ENCODE data around the gene PSG11.
"Not testable (repeated sequence)": the region's sequence is repeated elsewhere in the genome, so short reads cannot be mapped to it uniquely, and the experiment has no call there.

The PSG11 gene

DNA sequence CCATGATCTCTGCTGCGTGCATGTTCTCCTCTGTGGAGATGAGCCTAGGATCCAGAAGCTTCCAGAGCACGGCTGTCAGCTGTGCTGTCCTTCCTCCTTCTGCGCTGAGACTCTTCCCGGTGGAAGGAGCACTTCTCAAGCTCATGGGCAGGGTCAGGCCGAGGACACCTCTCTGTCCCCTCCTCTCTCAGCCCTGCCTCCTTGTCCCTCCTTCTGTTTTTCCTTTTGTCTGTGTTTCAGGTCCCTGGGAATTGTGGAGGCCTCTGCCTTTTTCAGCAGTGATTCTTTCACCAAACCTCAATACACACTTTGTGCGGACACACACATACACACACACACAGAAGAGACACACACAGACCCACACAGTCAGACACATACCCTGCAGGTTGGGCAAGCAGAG lies at the start of gene PSG11:
Gene PSG11, minus strand, starts transcription at position 101 of the 400 bp plus-strand sequence. Its CDS starts 97 bp downstream, at position 4.
- not testable (repeated sequence) for DNase-seq

DNA sequence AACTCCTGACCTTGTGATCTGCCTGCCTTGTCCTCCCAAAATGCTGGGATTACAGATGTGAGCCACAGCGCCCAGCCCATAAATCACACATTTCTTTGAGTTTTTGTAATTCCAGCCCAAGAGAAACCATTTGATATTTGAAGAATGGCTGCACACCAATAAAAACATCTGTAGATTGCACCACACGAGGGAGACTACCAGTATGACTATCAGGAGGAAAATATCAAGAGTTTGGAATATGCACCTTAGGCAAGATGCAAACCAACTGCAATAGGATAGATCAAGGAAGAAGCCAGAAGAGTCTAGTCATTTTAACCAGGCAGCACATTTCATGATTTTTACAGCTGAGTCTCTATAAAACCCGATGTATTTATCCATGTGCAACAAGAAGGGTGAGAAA lies 36.1 kb upstream of the PSG11 start:
- DNase-seq = not testable (repeated sequence)

DNA sequence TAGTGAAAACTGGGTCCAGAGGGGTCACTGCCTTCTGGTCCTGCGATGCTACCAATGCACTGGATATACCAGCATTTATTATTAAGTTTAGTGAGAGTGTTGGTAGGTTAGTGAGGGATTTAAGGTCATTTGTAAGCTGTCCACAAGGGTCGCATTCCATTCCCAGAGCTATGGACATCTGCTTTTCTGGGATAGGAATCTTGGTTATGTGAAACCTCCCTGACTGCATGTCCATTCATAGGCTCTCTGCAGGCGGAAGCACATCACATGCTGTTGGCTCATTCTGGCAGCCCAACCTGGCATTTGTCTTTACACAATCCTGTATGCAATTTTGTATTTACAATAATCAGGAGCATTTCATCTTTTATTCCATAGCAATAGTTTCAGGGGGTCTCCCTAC lies 35.1 kb upstream of the PSG11 start:
- DNase-seq = not testable (repeated sequence)

DNA sequence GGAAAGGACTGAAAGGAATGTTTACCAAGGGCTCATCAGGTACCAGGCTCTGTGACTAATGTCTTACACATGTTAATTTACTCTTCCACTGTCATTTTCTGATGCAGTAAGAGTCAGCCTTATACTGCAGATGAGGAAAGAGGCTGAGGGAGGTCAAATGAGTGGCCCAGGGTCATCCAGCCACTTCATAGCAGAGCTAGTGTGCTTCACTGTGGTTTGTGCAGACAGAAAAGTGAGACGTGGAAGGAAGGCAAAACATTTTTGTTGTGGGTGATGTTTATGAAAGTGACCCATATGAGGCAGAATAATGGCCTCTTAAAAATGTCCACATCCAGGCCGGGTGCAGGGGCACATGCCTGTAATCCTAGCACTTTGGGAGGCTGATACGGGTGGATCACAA lies 34.0 kb upstream of the PSG11 start:
- not testable (repeated sequence) for DNase-seq

DNA sequence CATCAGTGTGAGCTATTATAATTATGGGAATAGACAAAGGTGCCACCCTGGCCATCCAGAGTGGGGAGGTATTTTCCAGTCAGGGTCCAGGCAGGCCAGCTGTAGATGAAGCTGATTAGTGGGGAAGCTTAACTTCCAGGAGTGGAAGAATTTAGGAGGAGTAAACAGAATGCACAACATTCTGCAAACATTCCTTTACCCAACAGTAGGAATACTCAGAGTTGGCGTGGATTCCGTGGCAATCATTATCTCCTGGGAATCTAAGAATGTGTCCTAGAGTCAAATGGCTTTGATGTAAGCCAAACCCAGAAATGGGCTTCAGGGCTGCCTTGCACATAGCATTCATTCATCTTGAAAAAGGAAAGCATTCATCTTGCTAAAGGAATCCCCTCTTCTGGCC lies 33.2 kb upstream of the PSG11 start:
- DNase-seq = not testable (repeated sequence)

DNA sequence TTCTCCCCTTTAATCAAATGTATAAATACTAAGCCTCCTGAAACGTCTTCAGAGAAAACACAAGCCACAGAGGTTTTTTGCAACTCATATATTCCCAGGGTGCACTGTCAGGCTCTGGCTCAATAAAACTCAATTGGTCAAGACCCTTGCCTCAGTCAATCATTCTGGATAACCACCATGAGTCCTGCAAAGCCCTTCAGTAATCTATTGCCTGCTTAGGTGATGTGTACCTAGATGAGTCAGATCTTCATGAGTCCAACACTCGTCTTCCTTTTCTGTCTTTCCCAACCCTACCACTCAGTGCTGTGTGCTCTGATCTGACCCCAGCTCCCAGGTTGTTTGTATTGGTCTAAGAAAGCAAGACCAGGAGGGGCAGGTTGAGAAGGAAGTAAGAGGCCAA lies 32.2 kb upstream of the PSG11 start:
- not testable (repeated sequence) for DNase-seq

DNA sequence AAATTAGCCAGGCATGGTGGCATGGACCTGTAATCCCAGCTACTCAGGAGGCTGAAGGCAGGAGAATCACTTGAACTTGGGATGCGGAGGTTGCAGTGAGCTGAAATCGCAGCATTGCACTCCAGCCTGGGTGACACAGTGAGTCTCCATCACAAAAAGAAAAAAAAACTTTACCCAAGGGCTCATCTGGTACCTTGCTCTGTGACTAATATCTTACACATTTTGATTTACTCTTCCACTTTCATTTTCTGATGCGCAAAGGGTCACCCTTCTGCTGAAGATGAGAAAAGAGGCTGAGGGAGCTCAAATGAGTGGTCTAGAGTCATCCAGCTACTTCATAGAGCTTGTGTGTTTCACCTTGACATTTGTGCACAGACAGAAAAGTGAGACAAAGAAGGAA lies 21.7 kb upstream of the PSG11 start:
- DNase-seq = not testable (repeated sequence)

DNA sequence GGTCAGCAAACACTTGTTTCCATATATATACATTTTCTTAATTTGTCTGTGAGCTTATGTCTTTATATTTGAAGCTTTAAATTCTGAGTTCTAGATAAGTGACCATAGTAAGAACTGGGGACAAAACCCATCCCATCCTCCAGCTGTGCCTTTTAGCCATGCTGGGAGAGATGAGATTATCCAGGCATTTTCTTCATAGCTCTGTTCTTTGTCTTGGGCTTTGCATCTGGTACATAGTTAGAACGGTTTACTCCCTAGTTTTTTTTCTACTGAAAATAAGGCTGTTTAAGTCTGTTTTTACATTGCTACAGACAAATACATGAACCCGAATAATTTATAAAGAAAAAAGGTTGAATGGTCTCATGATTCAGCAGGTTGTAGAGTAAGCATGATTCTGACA lies 20.3 kb upstream of the PSG11 start:
- not testable (repeated sequence) for DNase-seq

DNA sequence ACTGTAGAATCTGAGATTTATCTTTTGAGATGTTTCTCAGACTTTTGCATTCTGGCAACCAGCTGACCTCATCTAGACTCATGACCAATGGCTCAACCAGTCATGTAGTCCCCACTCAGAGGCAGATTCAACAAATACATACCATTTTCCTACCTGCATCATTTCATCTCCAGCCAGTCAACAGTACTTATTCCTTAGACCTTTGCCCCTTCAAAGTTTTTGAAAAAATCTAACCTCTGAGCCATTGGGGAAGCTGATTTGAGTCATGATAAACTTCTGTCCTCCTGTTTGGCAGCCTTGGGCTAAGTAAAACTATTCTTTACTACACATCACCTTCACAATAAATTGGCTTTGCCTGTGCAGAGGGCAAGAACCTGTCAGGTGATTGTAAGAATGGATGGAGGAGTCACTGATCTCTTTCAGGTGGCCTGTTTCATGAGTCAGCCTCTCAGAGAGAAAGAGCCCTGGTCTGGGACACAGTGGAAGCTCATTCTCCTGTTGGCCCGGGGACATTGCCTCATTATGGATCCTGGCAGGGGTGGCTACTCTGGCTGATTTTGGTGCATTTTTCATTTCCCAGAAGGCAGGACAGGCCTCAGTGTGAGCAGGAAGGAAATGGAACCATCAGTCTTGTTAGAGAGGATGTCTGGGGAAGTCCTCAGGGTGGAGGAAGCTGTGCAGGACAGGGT lies 17.4 kb upstream of the PSG11 start:
- not testable (repeated sequence) for DNase-seq

DNA sequence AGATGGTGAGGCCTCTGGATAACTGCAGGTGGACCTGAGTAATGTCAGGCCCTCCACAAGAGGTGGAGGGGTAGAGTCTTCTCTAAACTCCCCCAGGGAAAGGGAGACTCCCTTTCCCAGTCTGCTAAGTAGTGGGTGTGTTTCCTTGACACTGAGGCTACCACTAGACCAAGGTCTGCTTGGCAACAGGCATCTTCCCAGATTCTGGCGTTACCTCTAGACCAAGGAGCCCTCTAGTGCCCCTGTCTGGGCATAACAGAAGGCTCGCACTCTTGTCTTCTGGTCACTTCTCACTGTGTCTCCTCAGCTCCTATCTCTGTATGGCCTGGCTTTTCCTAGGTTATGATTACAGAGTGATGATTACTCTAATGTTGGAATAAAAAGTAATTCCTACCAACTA lies 5.4 kb upstream of the PSG11 start:
- peak; percentile 26 for DNase-seq

DNA sequence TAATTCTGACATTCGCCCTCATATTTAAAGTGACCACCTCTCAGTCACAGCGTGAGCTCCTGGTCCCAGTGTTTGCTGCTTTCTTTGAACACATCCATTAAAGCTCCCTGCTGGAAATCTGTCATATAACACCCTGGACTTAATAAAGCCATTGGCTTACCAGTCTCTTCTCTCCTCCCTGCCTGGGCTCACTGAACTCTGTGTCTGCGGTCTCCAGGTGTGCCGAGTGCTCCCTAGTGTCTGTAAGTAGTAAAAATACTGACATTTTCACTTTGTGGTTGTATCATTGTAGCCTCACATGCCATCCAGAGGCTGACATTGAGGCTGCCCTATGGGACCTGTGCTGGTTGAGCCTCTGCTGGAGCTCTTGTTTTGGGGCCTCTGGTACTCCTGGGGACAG lies 2.6 kb upstream of the PSG11 start:
- DNase-seq = no peak

DNA sequence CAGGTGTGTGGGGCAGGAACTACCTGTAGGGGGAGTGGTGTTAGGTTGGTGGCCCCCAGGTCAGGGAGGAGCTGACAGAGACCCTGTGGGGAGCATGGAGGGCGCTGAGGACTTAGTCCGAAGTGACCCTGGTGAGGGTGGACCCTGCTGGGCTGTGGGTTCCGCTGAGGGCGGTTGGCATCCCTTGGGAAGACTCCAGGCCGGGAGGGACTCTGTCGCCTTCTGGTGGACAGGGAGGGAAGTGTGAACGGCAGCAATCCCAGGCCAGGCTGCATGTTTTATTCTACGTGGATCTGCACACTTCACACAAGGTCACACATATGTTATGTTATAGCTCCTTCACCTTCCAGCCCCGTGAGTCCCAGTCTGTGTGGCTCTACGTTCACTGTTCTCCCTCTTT lies 1.7 kb upstream of the PSG11 start:
- DNase-seq = peak; percentile 5

DNA sequence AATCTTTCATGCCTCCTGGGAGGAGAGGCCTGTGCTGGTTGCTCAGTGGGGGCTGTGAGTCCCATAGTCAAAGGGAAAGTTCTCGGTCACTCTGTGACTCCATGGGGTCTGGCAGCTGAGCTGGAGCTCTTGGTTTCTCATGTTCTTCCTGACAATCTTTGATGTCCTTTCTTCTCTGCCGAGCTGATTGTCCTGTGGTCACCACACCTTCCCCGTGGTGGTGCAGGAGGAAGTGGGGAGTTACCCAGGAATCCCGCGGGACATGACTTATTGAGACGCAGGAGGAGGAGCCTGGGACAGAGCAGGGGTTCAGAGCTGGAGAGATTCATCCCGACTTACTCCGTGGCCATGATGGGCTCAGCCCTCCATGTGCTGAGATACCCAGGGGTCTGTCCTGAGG lies 792 bp upstream of the PSG11 start:
- not testable (repeated sequence) for DNase-seq

DNA sequence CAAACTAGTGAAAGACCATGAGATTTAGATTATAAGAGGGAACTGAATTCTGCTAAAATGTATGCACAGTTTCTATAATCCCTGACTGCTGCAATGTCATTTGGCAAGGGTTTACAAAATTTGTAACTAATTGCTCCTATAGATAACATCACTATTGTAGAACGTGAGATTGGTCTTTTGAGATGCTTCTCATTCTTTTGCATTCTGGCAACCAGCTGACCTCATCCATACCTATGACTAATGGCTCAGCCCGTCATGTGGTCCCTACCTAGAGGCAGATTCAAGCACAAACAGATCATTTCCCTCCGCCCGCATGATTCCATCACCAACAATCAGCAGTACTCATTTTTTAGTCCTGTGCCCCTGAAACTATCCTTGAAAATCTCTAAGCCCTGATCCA lies 4.2 kb downstream of the PSG11 start:
- DNase-seq = not testable (repeated sequence)

DNA sequence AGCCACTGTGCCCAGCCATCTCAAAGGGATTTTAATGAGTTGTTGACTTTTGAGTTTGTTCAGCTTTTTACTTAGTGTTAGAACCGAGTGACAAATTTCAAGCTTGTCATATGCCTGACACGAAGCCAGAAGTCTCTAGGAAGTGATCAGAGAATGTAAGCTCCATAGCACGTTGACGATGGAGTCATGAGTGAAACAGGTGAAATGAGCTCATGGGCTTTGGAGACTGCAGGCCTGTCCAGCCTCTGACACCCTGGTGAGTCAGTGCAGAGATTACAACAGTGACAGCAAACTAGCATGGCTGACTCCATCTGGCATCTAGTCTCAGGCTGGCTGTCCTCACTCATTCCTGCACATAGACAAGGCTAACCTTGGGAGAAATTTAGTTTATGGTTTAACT lies 4.6 kb downstream of the PSG11 start:
- DNase-seq = not testable (repeated sequence)

DNA sequence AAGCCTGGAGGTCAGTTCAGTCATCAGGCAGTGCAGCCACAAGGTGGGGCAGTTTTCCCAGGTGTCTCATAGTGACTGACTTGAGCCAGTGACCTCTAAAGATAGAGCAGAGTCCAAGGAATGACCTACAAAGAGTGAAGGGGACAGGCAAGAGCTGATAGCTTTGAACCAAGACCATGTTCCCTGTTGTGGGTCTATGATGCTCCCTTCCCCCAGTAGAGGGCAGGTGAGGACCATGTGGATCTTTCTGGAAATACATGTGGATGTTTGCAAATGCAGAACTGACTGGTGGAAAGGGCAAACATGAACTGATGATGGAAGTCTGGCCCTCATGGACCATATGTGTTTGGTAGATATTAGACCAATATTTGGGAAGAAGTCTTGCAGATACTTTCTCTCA lies 6.7 kb downstream of the PSG11 start:
- DNase-seq = peak; percentile 2

DNA sequence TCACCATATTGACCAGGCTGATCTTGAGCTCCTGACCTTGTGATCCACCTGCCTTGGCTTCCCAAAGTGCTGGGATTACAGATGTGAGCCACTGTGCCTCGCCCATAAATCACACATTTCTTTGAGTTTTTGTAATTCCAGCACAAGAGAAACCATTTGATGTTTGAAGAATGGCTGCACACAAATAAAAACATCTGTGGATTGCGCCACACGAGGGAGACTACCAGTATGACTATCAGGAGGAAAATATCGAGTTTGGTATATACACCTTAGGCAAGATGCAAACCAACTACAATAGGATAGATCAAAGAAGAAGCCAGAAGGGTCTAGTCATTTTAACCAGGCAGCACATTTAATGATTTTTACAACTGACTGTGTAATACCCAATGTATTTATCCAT lies 20.4 kb downstream of the PSG11 start:
- not testable (repeated sequence) for DNase-seq

DNA sequence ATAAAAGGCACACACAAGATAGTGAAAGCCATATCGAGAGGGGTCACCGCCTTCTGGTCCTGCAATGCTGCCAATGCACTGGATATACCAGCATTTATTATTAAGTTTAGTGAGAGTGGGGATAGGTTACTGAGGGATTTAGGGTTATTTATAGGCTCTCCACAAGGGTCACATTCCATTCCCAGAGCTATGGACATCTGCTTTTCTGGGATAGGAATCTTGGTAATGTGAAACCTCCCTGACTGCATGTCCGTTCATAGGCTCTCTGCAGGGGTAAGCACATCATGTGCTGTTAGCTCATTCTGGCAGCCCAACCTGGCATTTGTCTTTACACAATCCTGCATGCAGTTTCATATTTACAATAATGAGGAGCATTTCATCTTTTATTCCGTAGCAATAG lies 21.4 kb downstream of the PSG11 start:
- not testable (repeated sequence) for DNase-seq

DNA sequence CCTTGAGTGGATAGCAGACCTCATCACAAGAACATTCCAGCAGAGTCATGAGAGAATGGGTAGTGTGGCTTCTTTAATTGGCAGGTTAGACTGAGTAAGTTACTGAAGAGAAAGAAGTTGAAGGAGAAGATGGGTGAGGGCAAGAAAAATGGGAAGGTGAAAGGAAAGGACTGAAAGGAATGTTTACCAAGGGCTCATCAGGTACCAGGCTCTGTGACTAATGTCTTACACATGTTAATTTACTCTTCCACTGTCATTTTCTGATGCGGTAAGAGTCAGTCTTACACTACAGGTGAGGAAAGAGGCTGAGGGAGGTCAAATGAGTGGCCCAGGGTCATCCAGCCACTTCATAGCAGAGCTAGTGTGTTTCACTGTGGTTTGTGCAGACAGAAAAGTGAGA lies 22.6 kb downstream of the PSG11 start:
- not testable (repeated sequence) for DNase-seq

DNA sequence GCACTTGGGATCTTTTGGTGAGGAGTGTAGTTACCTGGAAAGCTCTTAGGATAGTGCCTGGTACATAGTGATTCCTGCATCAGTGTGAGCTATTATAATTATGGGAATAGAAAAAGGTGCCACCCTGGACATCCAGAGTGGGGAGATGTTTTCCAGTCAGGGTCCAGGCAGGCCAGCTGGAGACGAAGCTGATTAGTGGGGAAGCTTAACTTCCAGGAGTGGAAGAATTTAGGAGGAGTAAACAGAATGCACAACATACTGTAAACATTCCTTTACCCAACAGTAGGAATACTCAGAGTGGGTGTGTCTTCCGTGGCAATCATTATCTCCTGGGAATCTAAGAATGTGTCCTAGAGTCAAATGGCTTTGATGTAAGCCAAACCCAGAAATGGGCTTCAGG lies 23.3 kb downstream of the PSG11 start:
- DNase-seq = not testable (repeated sequence)

DNA sequence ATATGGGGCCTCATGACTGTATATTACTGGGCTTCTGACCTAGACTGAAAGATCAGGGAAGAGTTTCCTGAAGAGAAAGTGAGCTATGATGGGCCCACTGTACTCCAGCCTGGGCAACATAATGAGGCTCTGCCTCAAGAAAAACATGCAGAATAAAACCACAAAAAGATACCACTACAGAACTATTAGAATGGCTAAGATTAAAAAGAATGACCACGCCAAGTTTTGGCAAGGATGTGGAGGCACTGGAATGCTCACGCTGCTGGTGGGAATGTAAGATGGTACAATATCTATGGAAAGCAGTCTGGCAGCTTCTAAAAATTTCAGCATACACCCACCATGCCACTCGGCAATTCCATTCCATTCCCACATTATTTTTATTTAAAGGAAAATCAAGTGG lies 30.1 kb downstream of the PSG11 start:
- not testable (repeated sequence) for DNase-seq

DNA sequence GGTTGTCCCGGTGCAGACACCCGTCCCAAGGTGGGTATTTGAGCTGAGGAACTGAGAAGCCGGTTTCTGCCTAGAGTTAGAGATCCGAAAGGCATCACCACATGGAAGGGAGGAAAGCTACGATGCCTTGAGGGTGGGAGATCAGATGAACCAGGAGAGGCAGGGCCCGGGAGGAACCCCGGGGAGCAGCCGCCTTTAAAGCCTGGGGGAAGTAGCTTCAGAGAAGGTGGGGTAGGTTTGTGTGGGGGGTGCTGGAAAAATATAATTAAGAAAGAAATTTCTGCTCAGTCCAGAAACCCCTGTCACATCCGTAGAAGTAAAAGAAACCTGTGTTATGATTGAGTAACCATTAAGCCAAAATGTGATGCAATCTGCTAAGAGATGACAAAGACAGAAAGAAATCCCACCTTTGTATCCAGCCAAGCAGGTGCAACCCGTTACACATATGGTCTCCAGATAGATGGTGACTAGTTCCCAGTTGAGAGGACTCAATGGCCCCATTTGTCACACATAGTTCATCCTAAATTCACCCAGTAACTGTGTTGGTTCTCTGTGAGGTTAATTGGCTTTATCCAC lies 34.2 kb downstream of the PSG11 start:
- DNase-seq = not testable (repeated sequence)

DNA sequence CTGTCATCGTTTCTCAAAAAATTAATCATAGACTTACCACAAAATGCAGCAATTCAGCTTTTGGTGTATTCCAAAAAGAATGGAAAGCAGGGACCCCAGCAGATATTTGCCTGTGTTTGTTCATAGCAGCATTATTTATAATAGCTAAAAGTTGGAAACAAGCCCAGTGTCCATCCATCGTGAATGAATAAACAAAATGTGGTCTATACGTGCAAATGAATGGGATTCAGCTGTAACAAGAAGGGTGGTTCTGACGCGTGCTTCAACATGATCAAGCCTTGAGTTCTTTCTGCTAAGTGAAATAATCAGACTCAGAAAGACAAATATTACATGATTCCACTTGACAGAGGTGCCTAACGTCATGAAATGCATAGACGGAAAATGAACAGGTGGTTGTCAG lies 36.4 kb downstream of the PSG11 start:
- peak; percentile 53 for DNase-seq

DNA sequence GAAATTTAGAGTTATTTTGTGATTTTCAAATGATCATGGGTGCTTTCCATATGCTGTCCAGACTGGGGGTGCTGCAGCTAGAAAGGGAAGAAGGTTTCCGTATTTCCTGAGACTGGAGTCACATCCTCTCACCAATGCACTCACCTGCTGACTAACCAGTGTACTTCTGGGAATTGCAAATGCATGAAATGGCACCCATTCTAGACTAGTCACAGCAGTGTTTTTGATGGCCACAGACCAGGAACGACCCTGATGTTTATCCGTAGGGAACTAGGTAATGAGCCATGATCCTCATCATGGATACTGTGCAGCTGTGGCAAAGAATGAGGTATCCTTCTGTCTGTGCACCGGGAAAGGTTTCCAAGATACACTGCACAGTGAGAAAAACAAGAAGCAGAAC lies 37.1 kb downstream of the PSG11 start:
- not testable (repeated sequence) for DNase-seq

DNA sequence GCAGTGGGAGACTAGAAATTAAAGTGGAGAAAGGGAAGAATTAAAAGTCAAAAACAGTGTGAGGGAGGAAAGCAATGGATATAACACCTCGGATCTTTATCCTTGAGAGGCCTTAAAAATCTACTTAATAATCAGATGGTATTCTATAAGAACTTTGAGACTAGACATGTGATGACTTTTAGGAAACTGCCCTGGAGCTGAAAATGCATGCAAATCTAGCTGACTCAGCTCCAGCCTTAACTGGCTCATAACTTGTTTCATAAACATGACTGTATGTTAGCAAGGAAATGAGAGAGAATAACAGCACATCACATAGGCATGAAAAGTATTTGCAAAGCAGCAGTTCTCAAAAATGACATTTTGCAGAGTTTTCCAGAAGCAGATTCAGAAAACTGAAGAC lies 38.1 kb downstream of the PSG11 start:
- not testable (repeated sequence) for DNase-seq

All from DMS53 (cell line).